ENCODE results near the gene OR1M1. TPM values are rescaled to one million over a fixed set of nuclear protein-coding genes. Genes with fewer than 3 reads are reported as not detected.

OR1M1 gene
- total RNA-seq, 2 experiments from 2014 or later: not detected

- ChIA-PET POLR2A (no interaction called here), CTCF (no interaction called here)
- H3K36me3 ChIP-seq (ENCODE audit: insufficient read depth, low read length): no peaks in the 10 kb centered on the region
- Mint-ChIP-seq H3K4me1 (ENCODE audit: low read depth) (no peaks in the 10 kb centered on the region), H3K4me3 (no peak overlapping the region), H3K9me3 (no peaks in the 10 kb centered on the region), H3K27ac (no peak overlapping the region), H3K27me3 (peaks cover 32% of the 10 kb centered on the region), H3K36me3 (ENCODE audit: low read depth) (no peaks in the 10 kb centered on the region)
- ATAC-seq (ENCODE audit: poor library complexity) (no peak), DNase-seq (peak in 1 of 14 experiments; percentile 11)
- no peak overlapping the region for H3K27ac ChIP-seq (ENCODE audit: low read depth in 1 of 2, low read length in 2 of 2)
- no peaks in the 10 kb centered on the region for H3K4me1 ChIP-seq (ENCODE audit: insufficient read depth, low read length)
- H3K9me3 ChIP-seq (ENCODE audit: control insufficient read depth in 1 of 2, insufficient read depth in 1 of 2, low read length in 2 of 2): no peaks in the 10 kb centered on the region
- TF ChIP-seq, protein P1, sequence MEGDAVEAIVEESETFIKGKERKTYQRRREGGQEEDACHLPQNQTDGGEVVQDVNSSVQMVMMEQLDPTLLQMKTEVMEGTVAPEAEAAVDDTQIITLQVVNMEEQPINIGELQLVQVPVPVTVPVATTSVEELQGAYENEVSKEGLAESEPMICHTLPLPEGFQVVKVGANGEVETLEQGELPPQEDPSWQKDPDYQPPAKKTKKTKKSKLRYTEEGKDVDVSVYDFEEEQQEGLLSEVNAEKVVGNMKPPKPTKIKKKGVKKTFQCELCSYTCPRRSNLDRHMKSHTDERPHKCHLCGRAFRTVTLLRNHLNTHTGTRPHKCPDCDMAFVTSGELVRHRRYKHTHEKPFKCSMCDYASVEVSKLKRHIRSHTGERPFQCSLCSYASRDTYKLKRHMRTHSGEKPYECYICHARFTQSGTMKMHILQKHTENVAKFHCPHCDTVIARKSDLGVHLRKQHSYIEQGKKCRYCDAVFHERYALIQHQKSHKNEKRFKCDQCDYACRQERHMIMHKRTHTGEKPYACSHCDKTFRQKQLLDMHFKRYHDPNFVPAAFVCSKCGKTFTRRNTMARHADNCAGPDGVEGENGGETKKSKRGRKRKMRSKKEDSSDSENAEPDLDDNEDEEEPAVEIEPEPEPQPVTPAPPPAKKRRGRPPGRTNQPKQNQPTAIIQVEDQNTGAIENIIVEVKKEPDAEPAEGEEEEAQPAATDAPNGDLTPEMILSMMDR (IDR thresholded peaks at IDR 0.05): no peak
- H3K27me3 ChIP-seq (ENCODE audit: control insufficient read depth in 1 of 2, insufficient read depth in 2 of 2, low read length in 2 of 2): peaks cover 6 to 9% of the 10 kb centered on the region in 2 experiments
- intact Hi-C loops (cut with DNase I, micrococcal nuclease): no loop called here
- H3K4me3 ChIP-seq (ENCODE audit: low read length): no peak overlapping the region
Measured at GRCh38 chr19:9130965-9131364, 44.1 kb downstream of the OR1M1 start.

DNA sequence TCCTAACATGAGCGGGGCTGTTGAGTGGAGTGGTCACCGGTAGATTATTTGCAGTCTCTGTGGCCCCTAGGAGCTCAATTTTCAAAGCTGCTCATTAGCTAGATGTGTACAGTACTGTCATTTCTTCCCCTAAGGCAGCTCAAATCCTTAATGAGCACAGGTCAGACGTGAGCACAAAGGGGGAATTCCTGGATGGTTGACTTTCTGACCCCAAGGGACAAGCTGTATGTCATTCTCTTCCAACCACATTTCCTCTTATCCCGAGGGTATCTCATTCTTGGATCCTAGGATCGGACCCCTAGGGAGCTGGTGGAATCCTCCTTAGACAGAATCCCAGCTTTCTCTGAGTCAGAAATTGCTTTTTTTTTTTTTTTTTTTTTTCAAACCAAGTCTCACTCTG, 45.6 kb downstream of the OR1M1 start:
- Mint-ChIP-seq H3K4me1 (ENCODE audit: low read depth) (peaks cover 6% of the 10 kb centered on the region), H3K27ac (no peak overlapping the region), H3K36me3 (ENCODE audit: low read depth) (no peaks in the 10 kb centered on the region), H3K27me3 (peaks cover 25% of the 10 kb centered on the region), H3K4me3 (no peak overlapping the region), H3K9me3 (no peaks in the 10 kb centered on the region)
- Histone ChIP-seq H3K4me1 (ENCODE audit: insufficient read depth, low read length) (peaks cover 8% of the 10 kb centered on the region), H3K27me3 (ENCODE audit: control insufficient read depth in 1 of 2, insufficient read depth in 2 of 2, low read length in 2 of 2) (peaks cover 0 to 9% of the 10 kb centered on the region in 2 experiments), H3K36me3 (ENCODE audit: insufficient read depth, low read length) (no peaks in the 10 kb centered on the region), H3K4me3 (ENCODE audit: low read length) (no peak overlapping the region), H3K27ac (ENCODE audit: low read depth in 1 of 2, low read length in 2 of 2) (no peak overlapping the region), H3K9me3 (ENCODE audit: control insufficient read depth in 1 of 2, insufficient read depth in 1 of 2, low read length in 2 of 2) (no peaks in the 10 kb centered on the region)
- DNase-seq (no peak), ATAC-seq (ENCODE audit: poor library complexity) (no peak)
- ChIA-PET CTCF (interaction anchor here (0.6 kb wide), 1 partner anchor 1011 kb away, joined by 4 read pairs; no protein-coding TSS in a partner anchor), POLR2A (no interaction called here)
- TF ChIP-seq, protein P1 (IDR thresholded peaks at IDR 0.05): no peak
- intact Hi-C loops (cut with DNase I, micrococcal nuclease): no loop called here

DNA sequence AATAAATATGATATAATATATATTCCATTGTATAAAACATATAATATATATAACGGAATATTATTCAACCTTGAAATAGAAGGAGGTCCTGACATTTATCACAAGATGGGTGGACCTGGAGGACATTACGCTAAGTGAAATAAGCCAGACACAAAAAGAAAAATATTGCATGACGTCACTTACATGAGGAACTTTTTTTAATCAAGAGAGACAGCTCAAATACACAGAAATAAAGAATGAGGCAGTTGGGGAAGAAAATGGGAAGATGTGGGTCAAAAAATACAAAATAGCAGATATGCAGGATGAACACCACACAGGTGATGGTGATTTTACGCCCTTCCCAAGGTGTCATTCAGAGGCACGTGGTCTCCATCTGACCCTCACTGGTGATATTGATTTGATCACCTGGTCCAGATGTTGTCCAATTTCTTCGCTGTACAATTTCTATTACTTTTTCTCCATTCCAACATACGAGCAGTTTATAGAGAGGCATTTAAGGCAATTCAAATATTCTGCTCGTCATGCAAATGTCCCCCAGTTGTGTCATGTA, 52.8 kb downstream of the OR1M1 start:
- ATAC-seq (ENCODE audit: poor library complexity) (peak; percentile 18), DNase-seq (no peak)
- peaks cover under 1% of the 10 kb centered on the region for H3K9me3 Mint-ChIP-seq
- H3K27ac Mint-ChIP-seq: peak overlapping the region; percentile 94
- Histone ChIP-seq H3K9me3 (ENCODE audit: control insufficient read depth in 1 of 2, insufficient read depth in 1 of 2, low read length in 2 of 2) (peaks cover 0 to 3% of the 10 kb centered on the region in 2 experiments), H3K27ac (ENCODE audit: low read depth in 1 of 2, low read length in 2 of 2) (peak overlapping the region; percentile 86 to 87), H3K27me3 (ENCODE audit: control insufficient read depth in 1 of 2, insufficient read depth in 2 of 2, low read length in 2 of 2) (no peaks in the 10 kb centered on the region), H3K4me1 (ENCODE audit: insufficient read depth, low read length) (peaks cover 22% of the 10 kb centered on the region), H3K36me3 (ENCODE audit: insufficient read depth, low read length) (no peaks in the 10 kb centered on the region), H3K4me3 (ENCODE audit: low read length) (peak overlapping the region; percentile 94)
- intact Hi-C loops (cut with DNase I, micrococcal nuclease): loop anchor here (1.0 to 10.0 kb wide), 11 partner anchors 68 to 888 kb away; partner anchors contain the start of genes ZNF266 (in 2 of the 2), ZNF559 (in 2 of the 2), MBD3L1 (in 1 of the 2) and ZNF121 (in 1 of the 2)
- H3K27me3 Mint-ChIP-seq: peaks cover 5% of the 10 kb centered on the region
- POLR2A ChIA-PET: interaction anchor here (1.0 kb wide), 1 partner anchor 295 kb away, joined by 3 read pairs; the partner anchor contains the start of gene ZNF266
- CTCF ChIA-PET: no interaction called here
- TF ChIP-seq, protein P1 (IDR thresholded peaks at IDR 0.05): no peak
- peaks cover 43% of the 10 kb centered on the region for H3K36me3 Mint-ChIP-seq (ENCODE audit: low read depth)
- peak overlapping the region; percentile 96 for H3K4me3 Mint-ChIP-seq
- H3K4me1 Mint-ChIP-seq (ENCODE audit: low read depth): peaks cover 44% of the 10 kb centered on the region

Measured in CD4-positive, alpha-beta T cell (primary cell).